Mesodermal cell (in vitro differentiated cells): ENCODE data around the gene EME1.
A peak's percentile ranks its signal among the peaks of the same experiment; 100 is the strongest.

ENCODE experiments used
- H3K27ac ChIP-seq: 2 replicates; pipeline ENCODE4 v1.7.0; 2013; ENCODE audit warnings: mild to moderate bottlenecking, low read depth, low read length, moderate library complexity; ENCODE audit not compliant: severe bottlenecking
- H3K36me3 ChIP-seq: 2 replicates; pipeline ENCODE4 v1.7.1; 2013; ENCODE audit warnings: mild to moderate bottlenecking, low read length, moderate library complexity; ENCODE audit not compliant: control insufficient read depth, insufficient read depth
- H3K4me1 ChIP-seq: one replicate; pipeline ENCODE4 v1.7.1; 2013; ENCODE audit warnings: mild to moderate bottlenecking, low read length; ENCODE audit not compliant: insufficient read depth, control insufficient read depth, poor library complexity, severe bottlenecking
- H3K4me3 ChIP-seq: 2 replicates; pipeline ENCODE4 v1.7.0; 2013; ENCODE audit warnings: low read length, control low read depth, mild to moderate bottlenecking; ENCODE audit not compliant: insufficient read depth, poor library complexity, severe bottlenecking; ENCODE audit errors: extremely low read depth
- H3K9me3 ChIP-seq: 2 replicates; pipeline ENCODE4 v1.7.1; 2013; ENCODE audit warnings: mild to moderate bottlenecking, low read length, moderate library complexity; ENCODE audit not compliant: control insufficient read depth
- WGBS, 2 experiments: methylation state at CpG; one replicate each; pipeline ENCODE4 v1.1.5; 2013; ENCODE audit warnings: missing lambda C conversion rate in 2 of 2; ENCODE audit not compliant: insufficient coverage in 2 of 2; 5-methylcytosine and 5-hydroxymethylcytosine counted together

Gene EME1

DNA sequence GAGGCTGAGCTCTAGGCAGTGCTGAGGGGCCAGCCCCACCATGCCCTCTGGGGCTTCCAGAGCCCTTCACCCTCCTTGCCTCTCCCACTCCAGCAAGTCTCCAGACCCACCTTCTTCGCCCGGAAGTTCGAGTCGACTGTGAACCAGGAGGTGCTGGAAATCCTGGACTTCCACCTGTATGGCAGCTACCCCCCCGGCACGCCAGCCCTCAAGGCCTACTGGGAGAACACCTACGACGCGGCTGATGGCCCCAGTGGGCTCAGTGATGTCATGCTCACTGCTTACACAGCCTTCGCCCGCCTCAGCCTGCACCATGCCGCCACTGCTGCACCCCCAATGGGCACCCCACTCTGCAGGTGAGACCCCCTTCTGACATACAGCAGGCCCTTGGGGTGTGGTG is 16.6 kb upstream of the EME1 start:
- Histone ChIP-seq H3K4me1 (no peaks in the 10 kb centered on the region), H3K9me3 (no peaks in the 10 kb centered on the region), H3K36me3 (peaks cover 86% of the 10 kb centered on the region), H3K27ac (no peak overlapping the region), H3K4me3 (no peak overlapping the region)
- WGBS, 2 experiments = 98% methylated on average over 6 to 9 of the region's 12 CpGs

DNA sequence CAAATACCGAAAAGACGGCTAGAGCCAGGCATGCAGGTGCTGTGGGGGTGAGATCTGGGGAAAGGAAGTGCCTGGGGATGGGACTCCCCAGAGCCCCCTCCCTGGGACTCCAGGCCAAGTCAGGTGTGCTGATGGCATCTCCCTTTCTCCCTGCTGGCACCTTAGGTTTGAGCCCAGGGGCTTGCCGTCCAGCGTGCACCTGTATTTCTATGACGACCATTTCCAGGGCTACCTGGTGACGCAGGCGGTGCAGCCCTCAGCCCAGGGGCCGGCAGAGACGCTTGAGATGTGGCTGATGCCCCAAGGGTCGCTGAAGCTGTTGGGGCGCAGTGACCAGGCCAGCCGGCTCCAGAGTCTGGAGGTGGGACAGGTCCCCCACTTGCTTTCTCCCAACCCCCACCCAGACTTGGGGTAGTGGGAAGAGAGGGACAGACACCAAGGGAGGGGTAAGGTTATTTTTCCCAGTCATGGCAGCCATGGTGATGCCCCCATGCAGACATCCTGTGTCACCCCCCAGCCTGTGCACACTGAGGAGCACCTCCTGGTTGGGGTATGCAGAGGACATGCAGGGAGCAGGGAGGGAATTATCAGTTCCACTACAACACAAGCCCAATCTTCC is 16.0 kb upstream of the EME1 start:
- Histone ChIP-seq H3K36me3 (peaks cover 80% of the 10 kb centered on the region), H3K27ac (no peak overlapping the region), H3K9me3 (no peaks in the 10 kb centered on the region), H3K4me1 (peaks cover 2% of the 10 kb centered on the region), H3K4me3 (no peak overlapping the region)
- WGBS, 2 experiments = 95 to 98% methylated on average over 7 of the region's 12 CpGs

DNA sequence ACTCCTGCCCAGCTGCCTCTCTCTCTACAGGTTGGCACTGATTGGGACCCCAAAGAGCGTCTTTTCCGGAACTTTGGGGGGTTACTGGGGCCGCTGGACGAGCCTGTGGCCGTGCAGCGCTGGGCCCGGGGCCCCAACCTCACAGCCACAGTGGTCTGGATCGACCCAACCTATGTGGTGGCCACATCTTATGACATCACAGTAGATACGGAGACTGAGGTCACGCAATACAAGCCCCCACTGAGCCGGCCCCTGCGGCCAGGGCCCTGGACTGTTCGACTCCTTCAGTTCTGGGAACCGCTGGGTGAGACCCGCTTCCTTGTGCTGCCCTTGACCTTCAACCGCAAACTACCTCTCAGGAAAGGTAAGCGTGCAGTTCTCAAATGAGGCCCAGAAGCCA is 14.9 kb upstream of the EME1 start:
- no peaks in the 10 kb centered on the region for H3K9me3 ChIP-seq
- 94 to 97% methylated on average over 16 to 17 of the region's 17 CpGs for WGBS, 2 experiments
- H3K36me3 ChIP-seq = peaks cover 68% of the 10 kb centered on the region
- H3K4me1 ChIP-seq = peaks cover 8% of the 10 kb centered on the region
- H3K4me3 ChIP-seq = no peak overlapping the region
- H3K27ac ChIP-seq = no peak overlapping the region

DNA sequence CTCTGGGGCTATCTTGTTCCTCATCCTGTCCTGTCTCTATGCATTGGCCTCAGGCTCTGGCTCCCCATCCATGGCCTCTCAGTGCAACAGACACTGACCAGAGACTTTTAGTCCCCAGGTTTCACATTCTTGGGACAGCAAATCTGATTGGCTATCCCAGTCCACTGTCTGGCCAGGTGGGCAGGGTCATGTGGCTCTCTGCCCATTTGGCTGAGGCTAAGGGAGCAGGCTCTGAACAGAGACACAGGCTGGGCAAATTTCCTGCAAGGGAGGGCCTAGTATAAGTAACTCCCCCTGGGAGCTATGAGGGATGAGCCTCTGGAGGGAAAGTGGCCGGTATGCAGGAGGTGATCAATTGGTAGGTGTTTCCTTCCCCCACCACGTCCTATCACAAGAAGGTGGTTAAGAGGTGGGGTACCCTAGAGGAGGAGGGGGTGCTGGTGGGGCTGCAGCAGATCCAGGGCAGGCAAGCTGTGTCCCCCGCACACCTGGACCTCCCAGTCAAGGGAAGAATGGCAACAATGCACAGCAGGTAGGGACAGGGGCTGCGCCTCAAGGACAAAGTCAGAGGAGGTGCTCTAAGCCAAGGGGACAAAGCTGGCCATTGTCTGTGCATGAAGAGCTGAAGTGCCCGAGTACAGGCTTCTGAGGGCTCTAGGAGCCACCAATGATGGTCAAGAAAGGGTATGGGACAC is 13.9 kb upstream of the EME1 start:
- H3K27ac ChIP-seq = no peak overlapping the region
- H3K4me3 ChIP-seq = no peak overlapping the region
- H3K36me3 ChIP-seq = peaks cover 60% of the 10 kb centered on the region
- H3K9me3 ChIP-seq = no peaks in the 10 kb centered on the region
- 96 to 97% methylated on average over 3 to 4 of the region's 5 CpGs for WGBS, 2 experiments
- peaks cover 18% of the 10 kb centered on the region for H3K4me1 ChIP-seq

DNA sequence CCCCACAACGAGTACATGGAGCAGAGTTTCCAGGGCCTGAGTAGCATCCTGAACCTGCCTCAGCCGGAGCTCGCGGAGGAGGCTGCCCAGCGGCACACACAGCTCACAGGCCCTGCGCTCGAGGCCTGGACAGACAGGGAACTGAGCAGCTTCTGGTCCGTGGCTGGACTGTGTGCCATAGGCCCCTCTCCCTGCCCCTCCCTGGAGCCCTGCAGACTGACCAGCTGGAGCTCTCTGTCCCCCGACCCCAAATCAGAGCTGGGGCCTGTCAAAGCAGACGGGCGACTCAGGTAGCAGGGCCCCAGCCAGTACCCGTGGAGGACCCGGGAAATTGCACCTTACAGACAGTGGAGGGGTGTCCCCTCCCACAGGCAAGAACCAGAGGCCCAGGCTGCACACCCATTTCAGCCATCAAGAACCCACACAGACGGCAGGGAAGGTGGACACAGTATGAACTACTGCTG is 13.0 kb upstream of the EME1 start:
- Histone ChIP-seq H3K9me3 (no peaks in the 10 kb centered on the region), H3K4me1 (peaks cover 27% of the 10 kb centered on the region), H3K4me3 (no peak overlapping the region), H3K36me3 (peaks cover 51% of the 10 kb centered on the region), H3K27ac (no peak overlapping the region)
- 97% methylated on average over 12 to 14 of the region's 14 CpGs for WGBS, 2 experiments

DNA sequence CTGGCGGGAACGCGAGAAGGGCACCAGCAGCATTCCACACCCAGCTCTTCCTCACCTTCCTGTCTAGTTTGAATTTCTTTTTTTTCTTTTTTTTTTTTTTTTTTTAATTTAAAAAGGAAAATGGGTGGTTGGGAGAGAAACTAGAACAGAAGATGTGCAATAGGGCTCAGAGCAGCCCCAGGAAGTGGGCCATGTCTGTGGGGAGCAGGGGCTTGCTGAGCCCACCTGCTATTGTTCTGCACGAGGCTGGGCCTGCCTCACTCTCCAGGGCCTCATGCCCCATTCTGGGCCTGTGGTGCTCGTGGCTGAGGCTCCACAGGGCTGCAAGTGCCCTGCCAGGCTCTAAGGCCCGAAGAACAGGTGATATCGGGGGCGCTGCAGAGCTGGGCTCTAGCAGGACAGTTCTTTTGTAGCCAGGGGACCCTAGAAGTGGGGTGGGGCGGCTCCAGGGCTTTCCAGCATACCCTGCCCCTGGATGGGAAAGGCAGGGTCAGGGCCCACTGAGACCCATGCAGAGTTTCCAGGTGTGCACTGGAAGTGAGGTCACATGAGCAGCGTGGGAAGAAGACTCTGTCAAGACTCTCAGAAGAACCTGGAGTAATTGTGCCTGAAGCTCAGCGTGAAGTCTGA is 12.4 kb upstream of the EME1 start:
- Histone ChIP-seq H3K4me1 (peaks cover 32% of the 10 kb centered on the region), H3K27ac (no peak overlapping the region), H3K9me3 (no peaks in the 10 kb centered on the region), H3K36me3 (peaks cover 46% of the 10 kb centered on the region), H3K4me3 (no peak overlapping the region)
- 86 to 89% methylated on average over 7 to 8 of the region's 11 CpGs for WGBS, 2 experiments

DNA sequence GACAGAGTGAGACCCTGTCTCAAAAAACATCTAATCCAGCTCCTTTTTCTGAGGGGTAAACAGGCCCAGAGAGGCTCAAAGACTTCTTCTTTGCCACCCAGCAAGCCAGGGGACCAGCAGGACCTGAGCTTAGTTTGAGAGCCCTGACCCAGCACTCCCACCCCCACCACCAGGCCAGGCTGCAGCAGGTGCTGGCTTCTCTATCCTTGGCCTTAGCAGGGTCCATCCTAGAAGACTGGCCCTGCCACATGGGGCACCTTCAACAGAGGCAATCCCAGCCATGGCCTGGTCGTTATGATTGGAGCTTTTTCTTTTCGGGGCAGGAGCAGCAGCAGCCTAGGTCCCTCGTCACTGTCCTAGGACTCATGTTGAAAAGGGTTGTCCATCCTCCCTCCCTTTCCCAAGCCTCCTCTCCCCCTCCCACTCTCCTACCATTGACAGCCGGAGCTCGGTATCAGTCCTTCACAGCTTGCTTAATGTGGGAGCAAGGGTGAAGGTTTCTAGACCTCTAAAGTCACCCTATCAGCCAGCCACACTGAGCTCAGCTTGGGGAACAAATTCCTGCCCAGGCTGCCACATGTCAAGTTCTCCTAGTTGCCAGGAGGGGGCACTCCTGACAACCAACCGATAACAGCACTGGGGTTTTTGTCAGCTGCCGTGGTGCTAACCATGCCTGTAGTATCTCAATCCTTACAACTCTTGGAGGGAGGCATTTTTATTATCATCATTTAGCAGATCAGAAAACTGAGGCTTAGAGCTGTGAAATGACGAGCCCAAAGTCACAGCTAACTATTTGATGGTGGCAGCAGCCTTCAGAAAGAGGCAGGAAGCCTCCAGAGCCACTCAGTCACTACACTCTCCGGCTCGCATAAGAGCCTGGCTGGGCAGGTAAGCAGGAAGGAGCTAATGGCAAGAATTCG is 11.2 kb upstream of the EME1 start:
- H3K4me3 ChIP-seq = no peak overlapping the region
- H3K4me1 ChIP-seq = peaks cover 36% of the 10 kb centered on the region
- H3K36me3 ChIP-seq = peaks cover 46% of the 10 kb centered on the region
- no peaks in the 10 kb centered on the region for H3K9me3 ChIP-seq
- 44 to 52% methylated on average over 5 to 6 of the region's 11 CpGs for WGBS, 2 experiments
- H3K27ac ChIP-seq = peak overlapping the region; percentile 13

DNA sequence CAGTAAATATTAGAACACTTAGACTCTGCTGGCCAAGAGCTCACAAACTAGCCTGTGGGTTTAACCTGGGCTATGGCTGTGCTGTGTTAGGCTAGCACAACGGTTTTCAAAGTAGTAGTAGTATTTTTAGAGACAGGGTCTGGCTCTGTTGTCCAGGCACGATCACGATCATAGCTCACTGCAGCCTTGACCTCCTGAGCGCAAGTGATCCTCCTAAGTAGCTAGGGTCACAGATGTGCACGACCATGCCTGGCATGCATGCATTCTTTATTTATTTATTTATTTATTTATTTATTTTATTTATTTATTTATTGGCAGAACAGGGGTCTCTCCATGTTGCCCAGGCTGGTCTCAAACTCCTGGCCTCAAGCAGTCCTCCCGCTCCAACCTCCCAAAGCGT is 10.4 kb upstream of the EME1 start:
- Histone ChIP-seq H3K36me3 (peaks cover 46% of the 10 kb centered on the region), H3K4me3 (no peak overlapping the region), H3K4me1 (peaks cover 36% of the 10 kb centered on the region), H3K27ac (no peak overlapping the region), H3K9me3 (no peaks in the 10 kb centered on the region)
- 89 to 95% methylated on average over 4 to 6 of the region's 7 CpGs for WGBS, 2 experiments

DNA sequence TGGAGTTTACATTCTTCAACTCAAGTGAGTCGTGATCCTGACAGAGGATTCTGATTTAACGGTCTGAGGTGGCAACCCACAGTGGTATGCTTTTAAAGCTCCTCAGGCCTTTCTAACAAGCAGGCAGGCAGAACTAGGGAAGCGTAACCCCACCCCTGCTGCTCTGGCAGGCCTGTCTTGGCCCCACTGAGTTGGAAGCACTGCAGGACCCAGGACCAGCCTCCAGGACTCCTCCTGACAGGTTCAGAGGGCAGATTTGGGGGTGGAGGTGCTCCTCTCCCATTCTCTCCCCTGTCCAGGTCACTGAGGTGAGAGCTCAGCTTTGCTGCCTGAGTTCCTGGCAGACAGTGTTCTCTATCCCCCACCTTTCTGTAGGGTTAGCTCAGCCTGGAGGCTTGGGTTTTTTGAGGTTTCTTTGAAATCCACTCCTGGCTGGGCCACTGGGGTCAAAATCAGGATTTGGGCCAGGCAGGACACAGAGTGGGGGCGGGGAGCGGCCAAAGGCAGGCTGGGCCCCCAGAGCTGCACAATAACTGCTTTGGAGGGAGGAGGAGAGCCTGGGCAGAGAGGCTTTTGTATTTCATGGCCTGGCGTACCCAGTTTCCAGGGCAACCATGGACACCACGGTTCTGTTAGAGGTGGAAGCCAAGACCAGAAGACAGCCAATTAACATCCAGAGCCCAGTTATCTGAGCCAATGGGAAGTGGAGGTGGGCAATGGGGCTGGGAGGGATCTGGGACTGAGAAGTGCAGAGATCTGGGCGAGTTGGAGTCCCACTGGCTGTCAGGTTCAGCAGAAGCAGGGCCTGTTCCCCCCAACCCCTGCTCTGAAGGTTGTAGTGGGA is 9.6 kb upstream of the EME1 start:
- H3K27ac ChIP-seq = peak overlapping the region; percentile 84
- no peaks in the 10 kb centered on the region for H3K9me3 ChIP-seq
- peaks cover 36% of the 10 kb centered on the region for H3K4me1 ChIP-seq
- peaks cover 46% of the 10 kb centered on the region for H3K36me3 ChIP-seq
- 30 to 39% methylated on average over 7 of the region's 8 CpGs for WGBS, 2 experiments
- H3K4me3 ChIP-seq = no peak overlapping the region

DNA sequence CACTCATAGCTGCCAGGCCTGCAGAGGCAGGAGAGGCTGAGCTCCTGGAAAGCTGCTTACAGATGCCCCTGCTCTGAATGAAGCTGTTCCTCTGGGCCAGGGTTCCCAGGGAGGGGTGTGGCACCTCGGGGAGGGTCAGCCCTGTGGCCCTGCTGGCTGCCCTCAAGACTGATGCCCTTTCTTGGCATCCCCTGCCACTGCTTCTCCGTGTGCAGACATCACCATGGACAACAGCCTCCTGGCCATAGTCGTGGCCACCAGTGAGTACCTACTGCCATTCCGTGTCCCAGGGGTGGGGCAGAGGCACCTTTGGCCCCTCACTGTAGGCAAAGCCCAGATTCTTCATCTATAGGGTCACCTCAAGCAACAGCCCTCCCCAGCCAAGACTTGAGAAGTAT is 9.0 kb upstream of the EME1 start:
- H3K4me1 ChIP-seq = peaks cover 36% of the 10 kb centered on the region
- H3K36me3 ChIP-seq = peaks cover 46% of the 10 kb centered on the region
- H3K27ac ChIP-seq = peak overlapping the region; percentile 69
- H3K4me3 ChIP-seq = no peak overlapping the region
- 80 to 86% methylated on average over 4 of the region's 4 CpGs for WGBS, 2 experiments
- no peaks in the 10 kb centered on the region for H3K9me3 ChIP-seq
